Femur (tissue), 1 donor: ENCODE measurements around the gene KCNA5.

ENCODE experiments used
- DNase-seq: peaks from one replicate; pipeline ENCODE4 v3.0.0-alpha.2; 2017

The KCNA5 gene

DNA sequence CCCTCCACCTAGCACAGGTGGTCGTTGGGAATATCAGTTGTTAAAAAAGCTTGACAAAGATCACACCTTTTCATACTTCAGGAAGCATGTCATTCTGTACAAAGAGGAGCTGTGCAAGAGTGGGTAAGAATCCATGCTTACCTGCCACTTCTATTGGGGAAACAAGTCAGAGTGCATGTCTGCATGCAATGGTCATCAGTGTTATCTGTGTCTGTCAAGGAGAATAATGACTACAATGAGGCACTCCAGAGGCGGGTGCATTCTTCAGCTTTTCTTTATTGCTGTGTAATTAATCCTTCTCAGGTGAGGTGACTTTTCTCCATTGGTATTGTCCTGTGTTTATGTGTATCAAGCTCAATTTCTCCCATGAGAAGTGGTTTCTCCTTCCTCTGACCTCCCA, 24.4 kb downstream of the KCNA5 start:
- DNase-seq, result no peak

- no peak for DNase-seq
Observed at GRCh38 chr12:5068619-5069018, 24.9 kb downstream of the KCNA5 start.

DNA sequence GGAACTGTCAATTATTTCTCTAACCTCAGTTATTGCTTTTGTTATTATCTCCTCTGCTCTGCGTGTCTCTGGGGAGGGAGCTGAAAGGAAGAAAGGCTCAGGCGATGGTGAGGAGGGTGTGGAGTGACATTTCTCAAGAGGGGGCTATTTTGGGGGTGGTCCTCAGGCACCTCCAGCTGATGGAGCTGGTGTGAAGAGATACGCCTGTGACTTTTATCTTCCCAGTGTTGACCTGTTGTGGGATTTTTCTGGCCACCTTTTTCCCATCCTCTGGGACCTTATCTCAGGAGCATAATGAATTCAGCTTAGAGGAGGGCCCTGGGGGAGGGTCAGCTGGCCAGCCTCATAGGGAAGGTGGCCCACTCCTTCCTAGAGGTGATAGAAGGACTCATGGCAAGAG, 26.4 kb downstream of the KCNA5 start:
- DNase-seq, result no peak

- DNase-seq, result no peak
Observed at GRCh38 chr12:5071496-5071895, 27.8 kb downstream of the KCNA5 start.

DNA sequence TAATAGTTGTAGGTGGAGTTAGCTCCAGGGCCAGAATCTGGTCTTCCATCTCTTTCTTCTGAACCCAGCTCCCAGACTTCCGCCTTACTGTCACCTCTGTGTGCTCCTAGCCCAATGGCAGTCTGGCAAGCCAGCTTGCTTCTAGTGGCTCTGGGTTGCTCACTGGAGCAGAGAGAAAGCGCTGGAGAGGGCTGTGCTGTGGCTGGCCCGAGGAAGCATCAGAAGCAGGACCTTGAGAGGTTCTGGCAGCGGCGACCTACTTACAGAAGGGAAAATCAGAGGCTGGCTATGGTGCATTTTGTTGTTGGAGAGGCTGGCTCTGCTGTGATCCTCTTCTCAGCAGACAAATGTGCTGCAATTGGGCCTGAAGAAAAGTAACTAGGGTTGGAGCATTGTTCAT, 28.6 kb downstream of the KCNA5 start:
- DNase-seq, result no peak

DNA sequence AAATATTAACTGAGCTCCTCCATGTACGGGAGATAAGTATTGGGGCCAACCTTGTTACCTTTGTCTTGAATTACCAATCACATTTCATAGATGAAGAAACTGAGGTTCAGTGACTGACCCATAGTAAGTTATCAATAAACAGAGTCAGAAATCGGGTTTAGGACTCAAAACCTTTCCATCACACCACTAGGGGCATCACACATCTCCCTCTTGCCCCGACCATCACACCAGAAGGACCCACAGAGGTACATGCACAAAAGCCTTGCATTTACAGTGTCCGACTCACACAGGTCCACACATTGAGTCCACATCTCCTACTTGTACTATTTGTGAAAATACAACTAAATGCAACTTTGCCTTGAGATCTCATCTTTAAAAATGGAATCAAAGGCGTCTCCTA, 29.4 kb downstream of the KCNA5 start:
- no peak for DNase-seq

GRCh38 chr12:5073853-5074252, 30.2 kb downstream of the KCNA5 start:
- no peak for DNase-seq

- DNase-seq, result no peak
Observed at GRCh38 chr12:5076761-5077160, 33.1 kb downstream of the KCNA5 start.

DNA sequence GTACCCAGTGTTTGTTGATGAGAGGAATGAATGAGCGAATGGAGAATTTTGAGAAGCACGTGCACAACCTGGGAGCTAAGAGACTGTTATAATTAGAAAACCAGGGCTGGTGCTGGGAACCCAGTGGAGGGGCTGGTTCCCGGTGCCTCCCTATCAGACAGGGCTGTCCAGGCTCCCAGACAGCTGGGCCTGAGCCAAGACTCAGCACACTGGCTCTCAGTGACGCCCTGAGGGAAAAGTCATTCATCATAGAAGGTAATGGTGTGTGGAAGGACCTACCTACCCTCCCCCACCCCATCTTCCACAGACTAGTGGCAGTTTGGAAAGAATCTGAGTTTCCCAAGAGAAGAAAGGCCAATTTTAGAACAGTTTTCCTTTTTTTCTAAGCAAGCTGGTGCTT, 34.7 kb downstream of the KCNA5 start:
- DNase-seq, result no peak

DNA sequence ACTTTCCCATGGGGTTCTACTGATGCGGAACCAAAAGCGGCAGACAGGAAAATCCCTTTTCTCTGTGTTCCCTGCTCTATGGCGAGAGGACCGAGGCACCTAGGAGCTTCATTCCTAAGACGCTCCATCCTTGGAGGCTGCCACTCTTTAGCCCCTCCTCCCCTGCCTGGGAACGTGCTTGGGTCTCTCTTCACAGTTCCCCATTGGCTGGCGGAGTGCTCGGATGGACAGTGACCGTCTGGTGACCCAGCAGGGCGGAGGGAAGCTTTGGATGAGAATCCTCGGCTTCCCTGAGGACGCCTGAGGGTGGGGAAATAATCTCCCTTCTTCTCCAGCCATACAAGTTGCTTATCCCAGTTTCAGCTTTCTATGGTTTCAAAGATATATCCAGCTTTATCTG, 37.3 kb downstream of the KCNA5 start:
- DNase-seq, result no peak

- DNase-seq, result peak; percentile 58
Observed at GRCh38 chr12:5083955-5084849, 40.5 kb downstream of the KCNA5 start.

DNA sequence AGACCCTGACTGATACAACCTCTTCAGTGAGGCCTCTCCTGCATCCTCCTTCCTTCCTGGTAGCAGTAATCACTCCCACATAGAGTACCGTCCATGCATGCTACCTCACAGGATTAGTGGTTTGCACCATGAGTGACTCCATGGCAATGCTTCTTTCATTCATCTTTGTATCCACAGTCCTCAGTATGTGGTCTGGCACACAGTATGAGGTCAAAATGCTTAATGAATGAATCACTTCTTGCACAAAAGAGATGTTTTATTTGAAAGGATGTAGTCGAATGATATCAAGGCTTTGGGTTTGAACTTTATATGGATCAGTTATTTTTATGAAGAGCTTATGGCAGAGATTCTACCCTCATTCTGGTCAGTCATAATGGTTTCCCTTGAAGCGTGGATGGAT, 42.2 kb downstream of the KCNA5 start:
- DNase-seq, result no peak

GRCh38 chr12:5087831-5088554, 44.3 kb downstream of the KCNA5 start:
- DNase-seq, result no peak

GRCh38 chr12:5088586-5089264, 45.0 kb downstream of the KCNA5 start:
- no peak for DNase-seq

DNA sequence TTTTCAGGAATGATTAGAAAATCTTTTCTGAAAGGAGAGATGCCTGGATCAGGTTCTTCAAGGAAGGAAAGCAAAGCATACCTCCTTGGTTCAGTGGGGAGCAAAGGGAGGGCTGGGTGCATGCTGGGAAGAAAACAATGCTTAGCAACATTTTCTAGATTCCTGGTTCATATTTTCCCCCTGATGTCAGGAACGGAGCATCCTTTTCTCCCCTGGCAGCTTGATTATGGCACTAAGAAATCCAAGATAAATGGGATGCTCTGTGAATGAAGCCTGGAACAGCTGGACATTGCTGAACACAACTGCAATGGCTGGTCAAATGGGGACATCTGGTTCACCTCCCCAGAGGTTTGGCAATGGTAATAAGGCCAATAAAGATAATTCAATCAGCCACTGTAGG, 50.9 kb downstream of the KCNA5 start:
- DNase-seq, result no peak

DNA sequence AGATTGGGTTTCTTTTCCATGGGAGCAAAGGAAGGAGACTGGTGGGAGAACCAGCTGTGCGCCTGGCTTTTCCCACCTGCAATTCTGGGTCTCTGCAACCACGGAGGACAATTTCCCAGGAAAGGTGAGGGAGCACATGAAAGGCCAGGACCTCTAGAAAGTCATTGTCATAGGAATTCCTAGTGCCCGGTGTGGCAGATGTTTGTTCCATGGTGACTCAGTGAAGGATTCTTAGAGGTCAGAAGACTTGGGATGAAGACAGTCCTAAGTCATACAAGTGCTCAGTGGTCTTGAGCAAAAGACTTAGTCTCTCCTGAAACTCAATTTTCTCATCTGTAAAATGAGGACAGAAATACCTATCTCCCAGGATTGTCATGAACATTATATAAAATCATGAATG, 51.3 kb downstream of the KCNA5 start:
- no peak for DNase-seq
